GM15510 (cell line): ENCODE data around the gene RTBDN.

Experiments
- POLR2A ChIP-seq: IDR thresholded peaks from 3 replicates; pipeline ENCODE4 v1.6.1; 2011; ENCODE audit warnings: borderline replicate concordance; ENCODE audit not compliant: insufficient read length; ENCODE audit errors: extremely low read depth

The RTBDN gene

GRCh38 chr19:12804051-12804450 lies 30.3 kb downstream of the RTBDN start:
- TF ChIP-seq POLR2A, result no peak

- TF ChIP-seq POLR2A, result no peak
Observed at GRCh38 chr19:12802267-12803106, 31.9 kb downstream of the RTBDN start.

DNA sequence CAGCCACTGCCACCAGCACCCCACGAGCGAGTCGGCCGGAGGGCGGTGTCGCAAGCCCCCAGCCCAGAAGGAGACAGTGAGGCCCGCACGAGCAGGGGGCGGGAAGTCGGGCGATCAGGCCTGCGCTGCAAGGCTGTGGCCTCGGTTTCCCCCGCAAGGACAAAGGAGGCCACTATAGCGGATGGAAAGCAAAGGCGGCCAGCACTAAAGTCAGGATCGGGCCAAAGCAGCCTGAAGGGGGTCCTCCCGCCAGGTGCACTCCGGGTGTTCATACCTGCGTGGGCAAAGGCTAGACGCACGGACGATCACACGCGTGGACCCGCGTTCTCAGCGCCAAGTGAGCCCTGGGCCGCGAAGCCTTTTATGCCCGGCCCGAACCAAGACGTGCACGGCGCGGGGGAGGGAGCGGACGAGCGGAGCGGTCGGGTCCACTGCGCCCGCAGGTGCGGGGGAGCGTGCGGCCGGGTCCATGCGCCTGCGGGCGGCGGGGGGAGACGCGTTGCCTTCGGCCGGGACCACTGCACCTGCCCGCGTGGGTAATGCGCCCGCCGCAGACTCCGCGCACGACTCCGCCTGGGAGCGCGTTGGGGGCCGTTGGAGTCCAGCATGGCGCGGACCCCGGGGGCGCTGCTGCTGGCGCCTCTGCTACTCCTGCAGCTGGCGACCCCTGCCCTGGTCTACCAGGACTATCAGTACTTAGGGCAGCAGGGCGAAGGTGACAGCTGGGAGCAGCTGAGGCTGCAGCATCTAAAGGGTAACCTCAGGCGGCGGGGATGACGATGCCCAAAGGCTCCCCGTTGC lies 32.7 kb downstream of the RTBDN start, which contains the start of the genes PRDX2 and THSD8:
PRDX2 (minus strand) TSS at position 335 of the 801 bp plus-strand sequence. CDS start 539 bp downstream, outside the sequence.
THSD8 (plus strand) TSS at position 604 of the 801 bp plus-strand sequence; CDS start at position 607, 3 bp downstream.
- TF ChIP-seq POLR2A, result peak; percentile 93

DNA sequence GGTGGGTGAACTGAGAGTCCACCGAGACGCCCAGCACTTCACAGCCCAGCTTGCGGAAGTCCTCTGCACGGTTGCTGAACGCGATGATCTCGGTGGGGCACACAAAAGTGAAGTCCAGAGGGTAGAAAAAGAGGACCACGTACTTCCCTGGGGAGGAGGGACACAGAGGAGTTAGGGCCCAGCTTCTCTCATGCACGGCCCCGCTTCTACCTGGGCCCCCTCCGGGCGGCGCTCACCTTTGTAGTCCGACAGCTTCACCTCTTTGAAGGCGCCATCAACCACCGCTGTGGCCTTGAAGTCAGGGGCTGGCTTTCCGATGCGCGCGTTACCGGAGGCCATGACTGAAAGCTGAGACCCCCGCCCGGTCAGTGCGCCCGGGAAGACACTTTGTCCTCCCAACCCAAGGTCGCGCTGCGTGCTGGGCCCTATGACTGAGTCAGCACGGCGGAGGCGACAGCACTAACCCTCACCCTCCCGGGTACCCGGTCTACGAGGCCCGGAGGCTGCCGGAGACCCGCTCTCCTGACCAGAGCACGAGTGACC lies 33.4 kb downstream of the RTBDN start:
- TF ChIP-seq POLR2A, result no peak

DNA sequence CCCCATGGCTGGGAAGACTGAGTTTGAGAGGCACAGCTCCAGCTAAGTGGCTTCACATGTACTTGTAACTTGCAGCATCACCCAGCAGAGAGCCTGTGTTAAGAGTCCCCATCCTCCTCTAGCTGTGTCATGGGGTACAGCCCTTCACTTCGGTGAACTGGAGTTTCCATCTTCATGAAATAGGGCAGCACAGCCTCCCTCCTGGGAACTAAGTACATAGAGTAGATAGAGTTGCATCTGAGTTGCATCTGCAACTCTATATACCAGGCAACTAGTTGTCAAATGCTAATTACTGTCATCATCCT lies 34.0 kb downstream of the RTBDN start:
- TF ChIP-seq POLR2A, result no peak

GRCh38 chr19:12799742-12800465 lies 34.5 kb downstream of the RTBDN start:
- no peak for TF ChIP-seq POLR2A

DNA sequence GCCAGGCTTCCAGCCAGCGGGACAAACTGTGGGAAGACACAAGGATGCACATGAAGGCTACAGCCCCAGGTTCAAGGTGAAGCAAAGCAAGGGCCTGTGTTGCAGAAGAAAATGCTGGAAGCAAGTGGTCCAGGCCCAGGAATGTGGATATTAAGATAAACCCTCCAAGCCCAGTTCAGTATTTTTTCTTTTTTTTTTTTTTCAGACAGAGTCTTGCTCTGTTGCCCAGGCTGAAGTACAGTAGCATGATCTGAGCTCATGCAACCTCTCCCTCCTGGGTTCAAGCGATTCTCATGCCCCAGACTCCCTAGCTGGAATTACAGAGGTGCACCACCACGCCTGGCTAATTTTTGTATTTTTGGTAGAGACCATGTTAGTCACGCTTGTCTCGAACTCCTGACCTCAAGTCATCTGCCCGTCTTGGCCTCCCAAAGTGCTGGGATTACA lies 37.2 kb downstream of the RTBDN start:
- no peak for TF ChIP-seq POLR2A

DNA sequence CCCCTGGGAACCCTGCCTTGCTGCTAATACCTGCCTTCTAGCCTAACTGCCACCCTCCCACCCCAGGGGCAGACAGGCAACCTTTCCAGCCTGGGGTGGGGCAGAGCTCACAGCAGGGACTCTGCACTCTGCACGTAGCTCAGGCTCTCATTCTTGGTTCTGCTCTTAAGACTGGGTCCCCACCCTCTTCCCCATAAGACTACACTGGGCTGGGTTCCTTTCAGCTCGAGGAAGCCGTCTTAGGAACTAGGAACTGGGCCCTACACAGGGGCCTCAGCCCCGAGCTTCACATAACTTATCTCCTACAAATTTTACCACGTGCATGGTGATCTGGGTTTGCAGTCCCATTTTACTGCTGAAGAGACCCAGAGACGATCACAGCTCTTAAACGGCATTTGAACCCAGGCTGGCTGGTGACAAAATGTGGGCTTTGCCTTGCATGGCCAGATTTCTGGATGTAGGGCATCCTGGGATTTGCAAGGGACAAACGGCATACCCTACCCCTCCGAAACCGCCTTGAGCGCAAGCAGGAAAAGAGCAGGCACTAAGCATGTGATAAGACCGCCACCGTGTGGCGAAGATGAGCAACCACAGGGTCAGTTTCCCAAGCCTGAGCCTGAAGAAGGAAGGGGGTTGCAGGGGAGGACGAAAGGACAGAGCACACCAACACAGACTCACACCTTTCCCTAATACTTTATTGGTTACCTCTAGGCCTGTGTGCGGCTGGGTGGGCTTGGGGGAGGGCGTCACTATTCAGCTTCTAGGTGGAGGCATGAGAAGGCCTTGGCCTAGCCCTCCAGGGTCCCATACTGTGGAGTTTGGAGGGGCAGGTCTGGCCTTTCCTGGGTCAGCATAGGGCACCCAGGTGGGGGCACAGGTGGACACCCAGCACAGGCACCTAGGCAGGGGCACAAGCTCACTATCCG lies 38.0 kb downstream of the RTBDN start:
- no peak for TF ChIP-seq POLR2A

DNA sequence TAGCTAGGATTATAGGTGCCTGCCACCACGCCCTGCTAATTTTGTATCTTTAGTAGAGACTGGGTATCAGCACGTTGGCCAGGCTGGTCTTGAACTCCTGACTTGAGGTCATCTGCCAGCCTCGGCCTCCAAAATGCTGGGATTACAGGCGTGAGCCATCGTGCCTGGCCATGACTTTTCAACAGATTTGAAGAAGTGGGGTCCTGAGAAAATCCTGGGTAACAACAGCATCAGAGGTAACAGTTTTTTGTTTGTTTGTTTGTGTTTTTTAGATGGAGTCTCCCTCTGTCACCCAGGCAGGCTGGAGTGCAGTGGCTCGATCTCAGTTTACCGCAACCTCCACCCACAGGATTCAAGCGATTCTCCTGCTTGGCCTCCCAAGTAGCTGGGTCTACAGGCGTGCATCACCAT lies 39.4 kb downstream of the RTBDN start:
- TF ChIP-seq POLR2A, result no peak

- TF ChIP-seq POLR2A, result no peak
Observed at GRCh38 chr19:12794196-12794941, 40.0 kb downstream of the RTBDN start.

- peak; percentile 81 for TF ChIP-seq POLR2A
Observed at GRCh38 chr19:12793290-12794195, 40.8 kb downstream of the RTBDN start.

DNA sequence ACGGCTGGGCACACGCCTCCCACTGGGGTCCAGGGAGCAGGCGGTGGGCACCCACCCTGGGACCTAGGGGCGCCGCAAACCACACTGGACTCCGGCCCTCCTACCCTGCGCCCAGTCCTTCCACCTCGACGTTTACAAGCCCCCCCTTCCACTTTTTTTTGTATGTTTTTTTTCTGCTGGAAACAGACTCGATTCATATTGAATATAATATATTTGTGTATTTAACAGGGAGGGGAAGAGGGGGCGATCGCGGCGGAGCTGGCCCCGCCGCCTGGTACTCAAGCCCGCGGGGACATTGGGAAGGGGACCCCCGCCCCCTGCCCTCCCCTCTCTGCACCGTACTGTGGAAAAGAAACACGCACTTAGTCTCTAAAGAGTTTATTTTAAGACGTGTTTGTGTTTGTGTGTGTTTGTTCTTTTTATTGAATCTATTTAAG lies 41.5 kb downstream of the RTBDN start:
- no peak for TF ChIP-seq POLR2A
